Endodermal cell (in vitro differentiated cells): Measurements from ENCODE around the gene MMS19. TPM values are rescaled to one million over a fixed set of nuclear protein-coding genes. Genes with fewer than 3 reads are reported as not detected.
A peak's percentile ranks its signal among the peaks of the same experiment; 100 is the strongest.

Experiments used
- DNase-seq: peaks from one replicate; pipeline ENCODE4 v3.0.0-alpha.2; 2017
- H3K27ac ChIP-seq: 2 replicates; pipeline ENCODE4 v1.5.1; 2013; ENCODE audit warnings: mild to moderate bottlenecking, low read depth, low read length, moderate library complexity
- H3K27me3 ChIP-seq: 2 replicates; pipeline ENCODE4 v1.6.1; 2013; ENCODE audit warnings: mild to moderate bottlenecking, low read length, moderate library complexity; ENCODE audit not compliant: insufficient read depth, control insufficient read depth, poor library complexity, severe bottlenecking
- H3K36me3 ChIP-seq: 2 replicates; pipeline ENCODE4 v1.7.0; 2013; ENCODE audit warnings: mild to moderate bottlenecking, low read length, moderate library complexity; ENCODE audit not compliant: control insufficient read depth, insufficient read depth
- H3K4me1 ChIP-seq: one replicate; pipeline ENCODE4 v1.7.0; 2013; ENCODE audit warnings: low read length; ENCODE audit not compliant: control insufficient read depth, insufficient read depth
- H3K4me3 ChIP-seq: 2 replicates; pipeline ENCODE4 v1.5.1; 2013; ENCODE audit warnings: mild to moderate bottlenecking, low read length, moderate library complexity
- H3K9ac ChIP-seq: 2 replicates; pipeline ENCODE4 v1.6.1; 2013; ENCODE audit warnings: mild to moderate bottlenecking, low read length, moderate library complexity; ENCODE audit not compliant: poor library complexity, severe bottlenecking; ENCODE audit errors: extremely low read depth
- H3K9me3 ChIP-seq: 2 replicates; pipeline ENCODE4 v1.6.1; 2013; ENCODE audit warnings: mild to moderate bottlenecking, low read length, moderate library complexity; ENCODE audit not compliant: control insufficient read depth
- H3K27ac Mint-ChIP-seq: 2 replicates; pipeline ENCODE4 v1.8.0; 2020; ENCODE audit warnings: mixed read lengths
- H3K27me3 Mint-ChIP-seq: 2 replicates; pipeline ENCODE4 v1.8.0; 2021; ENCODE audit warnings: mild to moderate bottlenecking, mixed read lengths; ENCODE audit not compliant: insufficient read depth
- H3K36me3 Mint-ChIP-seq: 2 replicates; pipeline ENCODE4 v1.8.0; 2020; ENCODE audit warnings: low read depth, mixed read lengths
- H3K4me1 Mint-ChIP-seq: 2 replicates; pipeline ENCODE4 v1.8.0; 2020; ENCODE audit warnings: mixed read lengths
- H3K4me3 Mint-ChIP-seq: 2 replicates; pipeline ENCODE4 v1.8.0; 2020; ENCODE audit warnings: mild to moderate bottlenecking, moderate library complexity, mixed read lengths
- H3K9me3 Mint-ChIP-seq: 2 replicates; pipeline ENCODE4 v1.8.0; 2020; ENCODE audit warnings: mild to moderate bottlenecking, mixed read lengths
- WGBS, 2 experiments: methylation state at CpG; one replicate each; pipeline versions ENCODE4 v1.1.5 to v1.1.7; 2013; ENCODE audit warnings: missing lambda C conversion rate in 2 of 2, mixed read lengths in 1 of 2; ENCODE audit not compliant: insufficient coverage in 1 of 2, insufficient read length in 1 of 2; 5-methylcytosine and 5-hydroxymethylcytosine counted together
- total RNA-seq, 2 donors: library from RNA; stranded (reverse); fragmentation: NEBNext Ultra II Directional in 1 of 2; extraction: Animal tissue kit (Norgen Biotek cat#: 25700) in 1 of 2; gene quantifications; 2 replicates in 1 of 2; 3 replicates in 1 of 2; pipeline ENCODE4 v1.2.1, GENCODE V29; 2021
- TF ChIP-seq, protein P1 (sequence below): fragments of 200-600 bp; sonication (generic); conservative IDR thresholded peaks from 2 replicates; pipeline ENCODE4 v1.5.0; 2021; ENCODE audit warnings: antibody characterized with exemption, mild to moderate bottlenecking

The MMS19 gene
- total RNA-seq, 2 donors from 2014 or later, result 84.2 to 98.8 TPM

DNA sequence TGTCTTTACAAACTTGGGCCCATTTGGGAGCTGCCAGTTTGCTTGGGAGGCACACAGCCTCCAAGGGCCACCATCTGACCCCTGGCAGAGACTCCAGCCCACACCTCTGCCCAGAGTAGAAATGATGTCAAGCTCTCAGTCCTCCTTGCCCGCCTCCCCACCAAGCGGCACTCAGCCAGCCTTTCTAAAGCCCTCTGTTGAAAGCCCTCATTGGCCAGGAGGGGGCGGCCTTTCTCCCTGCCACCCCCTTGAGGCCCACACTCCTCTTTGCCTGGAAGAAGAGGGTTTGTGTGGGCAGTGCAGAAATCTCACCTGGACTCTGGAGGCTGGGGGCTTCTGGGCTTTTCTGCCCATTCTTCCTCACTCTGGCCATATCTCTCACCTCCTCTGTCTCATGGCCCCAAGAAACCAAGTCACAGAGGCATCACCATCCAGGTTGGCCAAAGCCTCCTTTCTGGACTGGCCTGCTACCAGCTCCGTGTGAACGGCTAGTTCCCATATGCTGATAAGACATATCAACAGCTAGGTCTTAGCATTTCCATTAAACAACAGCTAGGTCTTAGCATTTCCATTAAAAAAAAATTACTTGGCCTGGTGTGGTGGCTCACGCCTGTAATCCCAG, 36.6 kb upstream of the MMS19 start:
- Histone ChIP-seq H3K27ac (no peak overlapping the region), H3K9me3 (peaks cover 3% of the 10 kb centered on the region), H3K4me1 (no peaks in the 10 kb centered on the region), H3K27me3 (no peaks in the 10 kb centered on the region), H3K9ac (no peak overlapping the region), H3K4me3 (no peak overlapping the region), H3K36me3 (no peaks in the 10 kb centered on the region)
- peaks cover 11% of the 10 kb centered on the region for H3K4me1 Mint-ChIP-seq
- H3K36me3 Mint-ChIP-seq, result peaks cover 2% of the 10 kb centered on the region
- H3K27ac Mint-ChIP-seq, result no peak overlapping the region
- DNase-seq, result peak; percentile 88
- H3K9me3 Mint-ChIP-seq, result peaks cover 4% of the 10 kb centered on the region
- no peaks in the 10 kb centered on the region for H3K27me3 Mint-ChIP-seq
- WGBS, 2 experiments, result 67 to 82% methylated on average over 3 to 6 of the region's 6 CpGs
- H3K4me3 Mint-ChIP-seq, result no peak overlapping the region
- TF ChIP-seq, protein P1, sequence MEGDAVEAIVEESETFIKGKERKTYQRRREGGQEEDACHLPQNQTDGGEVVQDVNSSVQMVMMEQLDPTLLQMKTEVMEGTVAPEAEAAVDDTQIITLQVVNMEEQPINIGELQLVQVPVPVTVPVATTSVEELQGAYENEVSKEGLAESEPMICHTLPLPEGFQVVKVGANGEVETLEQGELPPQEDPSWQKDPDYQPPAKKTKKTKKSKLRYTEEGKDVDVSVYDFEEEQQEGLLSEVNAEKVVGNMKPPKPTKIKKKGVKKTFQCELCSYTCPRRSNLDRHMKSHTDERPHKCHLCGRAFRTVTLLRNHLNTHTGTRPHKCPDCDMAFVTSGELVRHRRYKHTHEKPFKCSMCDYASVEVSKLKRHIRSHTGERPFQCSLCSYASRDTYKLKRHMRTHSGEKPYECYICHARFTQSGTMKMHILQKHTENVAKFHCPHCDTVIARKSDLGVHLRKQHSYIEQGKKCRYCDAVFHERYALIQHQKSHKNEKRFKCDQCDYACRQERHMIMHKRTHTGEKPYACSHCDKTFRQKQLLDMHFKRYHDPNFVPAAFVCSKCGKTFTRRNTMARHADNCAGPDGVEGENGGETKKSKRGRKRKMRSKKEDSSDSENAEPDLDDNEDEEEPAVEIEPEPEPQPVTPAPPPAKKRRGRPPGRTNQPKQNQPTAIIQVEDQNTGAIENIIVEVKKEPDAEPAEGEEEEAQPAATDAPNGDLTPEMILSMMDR, result peak; percentile 85

DNA sequence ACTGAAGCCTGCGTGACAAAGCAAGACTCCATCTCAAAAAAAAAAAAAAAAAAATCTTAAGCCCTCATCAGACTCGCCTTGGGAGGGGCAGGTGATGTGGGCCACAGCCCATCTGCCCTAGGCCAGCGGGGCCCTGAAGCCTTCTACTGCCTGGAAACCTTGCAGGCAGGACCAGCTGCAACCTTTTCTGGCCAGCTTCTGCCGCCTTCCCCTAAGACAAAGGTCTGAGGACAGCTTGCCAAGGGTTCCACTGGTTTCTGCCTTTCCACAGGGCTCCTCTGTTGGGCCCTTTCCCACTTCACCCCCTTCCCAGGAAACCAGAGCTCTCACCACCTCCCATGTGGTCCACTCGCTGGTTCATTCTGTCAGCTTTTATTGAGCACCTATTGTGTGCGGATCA, 35.7 kb upstream of the MMS19 start:
- H3K9ac ChIP-seq, result no peak overlapping the region

DNA sequence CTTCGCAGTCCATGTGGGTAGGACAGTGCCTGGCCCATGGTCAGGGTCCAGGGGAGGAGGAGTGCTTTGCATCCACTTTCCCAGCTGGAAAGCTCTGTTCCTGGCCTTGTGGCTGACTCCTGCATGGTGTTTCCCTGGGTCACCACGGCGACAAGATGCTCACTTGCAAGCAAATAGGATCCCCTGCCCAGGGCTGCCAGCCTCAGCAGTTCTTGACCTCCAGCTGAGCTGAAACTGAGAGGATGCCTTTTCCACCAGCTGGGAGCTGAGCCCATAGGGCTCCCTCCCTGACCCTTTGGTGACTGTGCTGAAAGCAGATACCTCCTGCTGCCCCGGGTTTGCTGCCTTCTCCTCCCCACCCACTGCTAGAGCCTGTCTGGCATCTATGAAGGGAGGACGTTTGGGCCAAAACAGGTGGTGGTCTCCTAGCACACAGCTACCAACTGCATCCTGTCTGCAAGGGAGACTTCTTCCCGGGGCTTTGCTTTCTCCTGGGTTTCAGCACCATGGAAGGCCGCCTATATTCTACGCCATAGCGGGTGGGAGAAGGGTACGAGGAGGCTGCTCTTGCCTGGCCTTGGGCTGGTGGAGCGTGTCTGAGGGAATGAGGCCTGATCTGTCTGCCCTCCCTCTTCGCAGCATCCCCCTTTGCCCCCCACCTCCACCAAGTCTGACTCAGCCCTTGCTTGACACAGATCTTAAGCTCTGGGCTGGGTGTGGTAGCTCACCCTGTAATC, 34.9 kb upstream of the MMS19 start:
- Mint-ChIP-seq H3K9me3 (peaks cover 14% of the 10 kb centered on the region), H3K27ac (peak overlapping the region; percentile 83), H3K4me1 (peaks cover 9% of the 10 kb centered on the region), H3K36me3 (peaks cover 5% of the 10 kb centered on the region), H3K4me3 (no peak overlapping the region), H3K27me3 (no peaks in the 10 kb centered on the region)
- DNase-seq, result peak; percentile 81
- TF ChIP-seq, protein P1, result no peak
- H3K27ac ChIP-seq, result no peak overlapping the region
- no peak overlapping the region for H3K9ac ChIP-seq
- no peak overlapping the region for H3K4me3 ChIP-seq
- no peaks in the 10 kb centered on the region for H3K4me1 ChIP-seq
- no peaks in the 10 kb centered on the region for H3K27me3 ChIP-seq
- 60 to 83% methylated on average over 3 to 12 of the region's 12 CpGs for WGBS, 2 experiments
- H3K9me3 ChIP-seq, result peaks cover 6% of the 10 kb centered on the region
- H3K36me3 ChIP-seq, result no peaks in the 10 kb centered on the region

More for the DNA sequence above, 35.7 kb upstream of the MMS19 start:
- Histone ChIP-seq H3K27ac (no peak overlapping the region), H3K9me3 (peaks cover 6% of the 10 kb centered on the region), H3K27me3 (no peaks in the 10 kb centered on the region), H3K36me3 (no peaks in the 10 kb centered on the region), H3K4me3 (no peak overlapping the region), H3K4me1 (no peaks in the 10 kb centered on the region)
- peaks cover 9% of the 10 kb centered on the region for H3K4me1 Mint-ChIP-seq
- H3K27ac Mint-ChIP-seq, result no peak overlapping the region
- TF ChIP-seq, protein P1, result no peak
- no peak for DNase-seq
- H3K36me3 Mint-ChIP-seq, result peaks cover 5% of the 10 kb centered on the region
- H3K4me3 Mint-ChIP-seq, result no peak overlapping the region
- no peaks in the 10 kb centered on the region for H3K27me3 Mint-ChIP-seq
- WGBS, 2 experiments, result 89 to 92% methylated on average over 5 to 6 of the region's 6 CpGs
- H3K9me3 Mint-ChIP-seq, result peaks cover 13% of the 10 kb centered on the region
